Ishikawa (cell line): ENCODE results near the gene KIAA1755.

Experiments used
- CEBPB ChIP-seq: IDR thresholded peaks from 2 replicates; pipeline ENCODE4 v1.6.1; 2012
- CREB1 ChIP-seq: IDR thresholded peaks from 2 replicates; pipeline ENCODE4 v1.6.1; 2012; ENCODE audit warnings: low read depth
- EP300 ChIP-seq: IDR thresholded peaks from 2 replicates; pipeline ENCODE4 v1.6.1; 2012; ENCODE audit warnings: borderline replicate concordance
- MAX ChIP-seq: IDR thresholded peaks from 2 replicates; pipeline ENCODE4 v1.6.1; 2012
- RAD21 ChIP-seq: IDR thresholded peaks from 2 replicates; pipeline ENCODE4 v1.6.1; 2012; ENCODE audit warnings: low read depth
- REST ChIP-seq: IDR thresholded peaks from 2 replicates; pipeline ENCODE4 v1.6.1; 2012; ENCODE audit warnings: low read depth, mild to moderate bottlenecking
- TCF12 ChIP-seq: IDR thresholded peaks from 2 replicates; pipeline ENCODE4 v1.6.1; 2012; ENCODE audit warnings: low read depth
- YY1 ChIP-seq: IDR thresholded peaks from 2 replicates; pipeline ENCODE4 v1.6.1; 2012; ENCODE audit warnings: low read depth

GRCh38 chr20:38272398-38272797 lies 11.9 kb upstream of the KIAA1755 start:
- no peak for TF ChIP-seq CEBPB
- no peak for TF ChIP-seq RAD21
- TF ChIP-seq REST, result no peak
- no peak for TF ChIP-seq EP300
- TF ChIP-seq YY1, result no peak
- TF ChIP-seq MAX, result no peak
- no peak for TF ChIP-seq TCF12
- no peak for TF ChIP-seq CREB1
